ENCODE results near the gene GRPEL2. TPM values are rescaled to one million over a fixed set of nuclear protein-coding genes. Genes with fewer than 3 reads are reported as not detected.
A peak's percentile ranks its signal among the peaks of the same experiment; 100 is the strongest.

The GRPEL2 gene
- total and polyA plus RNA-seq, 2 donors (not counting 3 experiments of a cell fraction or from before 2014, with no cell fraction given), result 7.6 to 32.5 TPM

GRCh38 chr5:149348518-149348917 is 3.2 kb downstream of the GRPEL2 start:
- no peaks in the 10 kb centered on the region for H3K9me3 ChIP-seq (replicated peaks; ENCODE audit: control insufficient read depth, insufficient read depth, low read length)
- no peaks in the 10 kb centered on the region for H3K27me3 ChIP-seq (ENCODE audit: control insufficient read depth in 2 of 2, insufficient read depth in 2 of 2, low read length in 2 of 2)
- FAIRE-seq, result no peak
- POLR2A ChIA-PET, result no interaction called here
- peak overlapping the region; percentile 88 for H3K27ac ChIP-seq (ENCODE audit: insufficient read depth, low read depth, low read length)
- H3K36me3 ChIP-seq (ENCODE audit: control insufficient read depth in 2 of 2, extremely low read depth in 1 of 2, insufficient read depth in 2 of 2, low read length in 2 of 2), result peaks cover 14 to 36% of the 10 kb centered on the region in 2 experiments
- intact Hi-C loops (cut with micrococcal nuclease), result loop anchor here (1.0 to 10.0 kb wide), 4 partner anchors 9 to 214 kb away; no protein-coding TSS in a partner anchor
- H3K9ac ChIP-seq (replicated peaks; ENCODE audit: extremely low read depth, insufficient read depth, low read length), result peak overlapping the region; percentile 58
- no TSS peak for BruUV-seq (replicated peaks)
- peak overlapping the region; percentile 57 for H3K4me2 ChIP-seq (ENCODE audit: insufficient read depth, low read length)
- H3K4me1 ChIP-seq (ENCODE audit: control insufficient read depth, extremely low read depth, insufficient read depth, low read length), result peaks cover 39% of the 10 kb centered on the region
- dilution Hi-C loops (cut with MboI; ENCODE audit: extremely low pct_ligation_motif_present, low sequenced_read_pairs), result no loop called here
- H4K20me1 ChIP-seq (replicated peaks; ENCODE audit: control insufficient read depth, extremely low read depth, insufficient read depth, low read length), result no peaks in the 10 kb centered on the region
- no peaks in the 10 kb centered on the region for H3K9me1 ChIP-seq (replicated peaks; ENCODE audit: control insufficient read depth, extremely low read depth, insufficient read depth, low read length)
- CTCF ChIA-PET, result no interaction called here
- peaks cover 62% of the 10 kb centered on the region for H3K79me2 ChIP-seq (ENCODE audit: control insufficient read depth, insufficient read depth, low read length)
- peak; percentile 50 for DNase-seq (ENCODE audit: low read depth, low spot score)
- H2AFZ ChIP-seq (ENCODE audit: low read depth, low read length), result no peak overlapping the region
- peak; percentile 83 for TF ChIP-seq GATA2 (IDR thresholded peaks at IDR 0.05; ENCODE audit: insufficient read depth, insufficient read length, low read depth, low read length)
- TF ChIP-seq MAX (IDR thresholded peaks at IDR 0.05; ENCODE audit: insufficient read depth, insufficient read length), result no peak
- TF ChIP-seq POLR2A (IDR thresholded peaks at IDR 0.05; ENCODE audit: low read depth, low read length), result no peak
- TF ChIP-seq CTCF (IDR thresholded peaks at IDR 0.05; ENCODE audit: extremely low read depth in 1 of 2, insufficient read depth in 1 of 2, low read depth in 1 of 2, low read length in 2 of 2), result no peak
- peak; percentile 53 for TF ChIP-seq JUN (IDR thresholded peaks at IDR 0.05; ENCODE audit: borderline replicate concordance, insufficient read depth, insufficient read length, low read depth)
- no peak for TF ChIP-seq FOS (IDR thresholded peaks at IDR 0.05; ENCODE audit: borderline replicate concordance, insufficient read depth, low read length)
- TF ChIP-seq MYC (IDR thresholded peaks at IDR 0.05; ENCODE audit: low read depth, low read length), result no peak
- TF ChIP-seq POLR2AphosphoS5 (IDR thresholded peaks at IDR 0.05; ENCODE audit: insufficient read depth, low read depth, low read length), result peak; percentile 13
- TF ChIP-seq EZH2 (IDR thresholded peaks at IDR 0.05; ENCODE audit: borderline replicate concordance, low read depth, low read length, severe bottlenecking), result no peak
- no peak overlapping the region for H3K4me3 ChIP-seq (replicated peaks in 1 of 3; ENCODE audit: insufficient read depth in 1 of 3, low read depth in 1 of 3, low read length in 3 of 3)
